AG09319 (cell line): Measurements from ENCODE around the gene ATP5F1B.

Source experiments
- DNase-seq: peaks from one replicate; pipeline ENCODE4 v3.0.0-alpha.2; 2010; ENCODE audit warnings: low read depth; ENCODE audit errors: extremely low read depth
- TF ChIP-seq, protein P1 (sequence below): IDR thresholded peaks from 2 replicates; pipeline ENCODE4 v1.5.1; 2011; ENCODE audit warnings: low read depth, mild to moderate bottlenecking, inconsistent platforms, low read length, moderate library complexity

The ATP5F1B gene

DNA sequence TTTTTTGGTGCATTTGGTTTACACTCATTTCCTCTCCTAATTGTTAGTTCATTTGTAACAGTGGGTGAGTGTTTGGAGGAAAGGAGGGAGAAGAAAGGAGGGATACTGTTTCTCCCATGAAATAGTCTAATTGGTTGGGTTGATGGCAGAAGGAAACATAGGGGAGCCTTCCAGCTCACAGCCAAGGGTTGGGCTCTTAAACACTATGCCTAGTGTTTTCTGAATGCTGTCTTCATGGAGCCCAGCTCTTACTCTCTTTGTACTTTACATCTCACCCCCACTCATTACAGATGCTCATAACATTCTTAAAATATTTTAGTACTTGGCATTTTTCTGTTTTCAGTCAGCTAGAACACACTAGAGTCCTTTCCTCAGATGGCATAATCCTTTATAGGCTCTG is 53.8 kb downstream of the ATP5F1B start:
- no peak for DNase-seq
- TF ChIP-seq, protein P1, sequence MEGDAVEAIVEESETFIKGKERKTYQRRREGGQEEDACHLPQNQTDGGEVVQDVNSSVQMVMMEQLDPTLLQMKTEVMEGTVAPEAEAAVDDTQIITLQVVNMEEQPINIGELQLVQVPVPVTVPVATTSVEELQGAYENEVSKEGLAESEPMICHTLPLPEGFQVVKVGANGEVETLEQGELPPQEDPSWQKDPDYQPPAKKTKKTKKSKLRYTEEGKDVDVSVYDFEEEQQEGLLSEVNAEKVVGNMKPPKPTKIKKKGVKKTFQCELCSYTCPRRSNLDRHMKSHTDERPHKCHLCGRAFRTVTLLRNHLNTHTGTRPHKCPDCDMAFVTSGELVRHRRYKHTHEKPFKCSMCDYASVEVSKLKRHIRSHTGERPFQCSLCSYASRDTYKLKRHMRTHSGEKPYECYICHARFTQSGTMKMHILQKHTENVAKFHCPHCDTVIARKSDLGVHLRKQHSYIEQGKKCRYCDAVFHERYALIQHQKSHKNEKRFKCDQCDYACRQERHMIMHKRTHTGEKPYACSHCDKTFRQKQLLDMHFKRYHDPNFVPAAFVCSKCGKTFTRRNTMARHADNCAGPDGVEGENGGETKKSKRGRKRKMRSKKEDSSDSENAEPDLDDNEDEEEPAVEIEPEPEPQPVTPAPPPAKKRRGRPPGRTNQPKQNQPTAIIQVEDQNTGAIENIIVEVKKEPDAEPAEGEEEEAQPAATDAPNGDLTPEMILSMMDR: no peak

DNA sequence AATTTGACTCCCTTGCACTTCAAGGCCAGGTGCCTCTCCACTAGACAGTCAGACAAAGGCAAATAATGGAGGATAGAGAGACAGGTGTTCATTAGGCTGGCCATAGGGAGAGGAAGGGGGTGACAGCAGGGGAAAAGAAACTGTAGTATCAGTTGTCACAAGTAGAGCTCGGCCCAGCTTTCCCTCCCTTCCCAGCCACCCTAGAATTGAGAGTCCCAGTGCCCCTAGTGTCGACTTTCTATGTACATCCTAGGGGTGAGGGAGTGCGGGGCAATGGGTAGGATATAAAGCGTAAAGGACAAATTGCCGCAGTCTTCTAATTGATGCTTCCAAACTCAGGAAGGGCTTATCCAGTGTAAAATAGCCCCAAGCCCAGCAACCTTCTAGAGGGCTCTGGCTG is 54.7 kb downstream of the ATP5F1B start:
- no peak for DNase-seq
- TF ChIP-seq, protein P1: no peak

DNA sequence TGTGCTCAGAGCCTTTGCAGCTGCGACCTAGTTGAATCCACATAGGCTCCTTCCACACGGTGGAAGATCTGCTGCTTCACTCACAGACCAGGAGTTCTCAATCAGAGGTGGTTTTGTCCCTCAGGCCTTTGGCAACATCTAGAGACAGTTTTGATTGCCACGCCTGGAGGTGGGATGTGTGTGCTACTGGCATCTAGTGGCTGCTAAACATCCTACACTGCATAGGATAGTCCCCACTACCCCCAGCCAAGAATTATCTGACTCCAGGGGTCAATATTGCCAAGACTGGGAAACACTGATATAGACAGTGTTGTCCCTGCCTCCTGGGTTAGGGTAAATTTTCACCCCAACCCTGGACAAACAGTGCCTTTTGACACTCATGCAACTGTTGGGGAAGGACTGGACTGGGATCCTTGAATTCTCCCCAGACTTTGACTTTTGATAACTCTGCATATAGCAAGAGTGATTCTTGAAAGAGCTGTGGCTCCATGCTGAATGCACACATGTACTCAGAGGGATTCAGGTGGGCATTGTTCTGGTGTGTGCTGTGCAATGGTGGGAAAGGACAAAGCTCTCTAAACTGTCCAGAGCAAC is 55.5 kb downstream of the ATP5F1B start:
- DNase-seq: no peak
- TF ChIP-seq, protein P1: peak; percentile 28

DNA sequence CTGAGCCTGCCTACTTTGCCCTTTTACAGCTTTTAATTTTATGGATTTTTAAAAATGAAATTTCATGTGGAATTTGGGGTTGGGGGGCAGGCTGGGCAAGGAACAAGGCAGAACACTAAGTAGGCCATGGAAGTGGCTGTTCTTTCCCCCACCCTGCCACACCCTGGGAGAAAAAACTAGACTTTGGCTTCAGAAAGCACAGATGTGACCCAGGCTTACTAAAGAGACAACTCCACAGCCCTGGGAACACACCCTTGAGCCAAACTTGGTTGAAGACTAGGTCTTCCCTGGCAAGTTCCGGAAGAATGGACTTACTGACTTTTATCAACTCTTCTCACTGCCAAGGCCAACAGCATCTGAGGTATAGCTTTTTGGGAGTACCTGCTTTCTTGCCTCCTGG is 56.0 kb downstream of the ATP5F1B start:
- TF ChIP-seq, protein P1: no peak
- DNase-seq: no peak
